T-helper 1 cell (primary cell): ENCODE data around the gene SGPL1.
"Not testable (repeated sequence)": the region's sequence is repeated elsewhere in the genome, so short reads cannot be mapped to it uniquely, and the experiment has no call there.

Experiments used
- DNase-seq, 5 donors: peaks; one replicate each; pipeline ENCODE4 v3.0.0-alpha.2; 2012 to 2020
- total RNA-seq, 4 donors: gene quantifications; one replicate each; lab custom pipeline; 2026; lab: John Stamatoyannopoulos, UW

SGPL1 gene
- total RNA-seq: 25.0 to 36.4 (median 31.5) reads per million in 4 donors

- peak; percentile 64 to 80 (median 75) for DNase-seq
Observed at GRCh38 chr10:70815504-70816219, at the start of gene SGPL1. SGPL1 (plus strand) TSS chr10:70815948; CDS start chr10:70816854, 906 bp downstream.

- not testable (repeated sequence) for DNase-seq
Observed at GRCh38 chr10:70768026-70768685, 47.6 kb upstream of the SGPL1 start.

GRCh38 chr10:70769121-70769520 is 46.6 kb upstream of the SGPL1 start:
- no peak for DNase-seq

DNA sequence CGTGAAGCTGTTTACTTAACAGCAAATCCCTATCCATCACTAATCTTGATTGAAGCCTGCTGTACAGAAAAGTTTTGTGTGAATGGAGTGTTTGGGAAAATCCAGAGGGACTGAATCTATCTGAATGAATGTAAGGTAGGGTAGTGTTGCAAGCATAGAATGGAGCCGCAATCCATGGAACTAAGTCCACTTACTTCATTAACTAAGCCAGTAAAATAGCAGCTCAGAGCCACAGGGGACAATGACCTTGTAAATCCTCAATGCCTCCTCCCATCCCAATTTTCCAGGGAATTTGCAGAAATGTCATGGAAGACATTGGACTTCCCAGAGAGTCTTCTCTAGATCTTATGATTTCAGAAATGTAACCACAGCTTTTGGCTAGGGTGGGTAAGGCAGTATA is 45.7 kb upstream of the SGPL1 start:
- no peak for DNase-seq

- not testable (repeated sequence) for DNase-seq
Observed at GRCh38 chr10:70770516-70770915, 45.2 kb upstream of the SGPL1 start.

GRCh38 chr10:70771311-70772194 is 44.2 kb upstream of the SGPL1 start:
- no peak for DNase-seq

GRCh38 chr10:70772627-70773026 is 43.1 kb upstream of the SGPL1 start:
- no peak for DNase-seq

DNA sequence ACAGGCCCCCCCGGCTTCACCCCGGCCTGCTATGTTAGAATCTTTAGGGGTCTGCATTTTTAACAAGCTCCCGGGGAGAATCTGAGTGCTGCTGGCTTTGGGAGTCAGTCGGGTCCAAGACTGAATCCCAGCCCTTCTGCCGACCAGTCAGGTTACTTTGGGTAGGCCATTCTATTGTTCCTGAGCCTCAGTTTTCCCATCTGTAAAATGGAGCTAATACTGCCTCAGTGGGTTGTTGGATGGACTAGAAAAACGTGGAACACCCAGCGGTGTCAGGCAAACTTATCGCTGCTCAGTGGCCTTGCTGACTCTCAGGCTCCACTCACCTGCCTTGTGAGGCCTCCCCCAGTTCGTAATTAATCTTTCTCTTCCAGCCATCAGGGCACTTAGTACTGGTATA is 42.3 kb upstream of the SGPL1 start:
- DNase-seq: no peak

DNA sequence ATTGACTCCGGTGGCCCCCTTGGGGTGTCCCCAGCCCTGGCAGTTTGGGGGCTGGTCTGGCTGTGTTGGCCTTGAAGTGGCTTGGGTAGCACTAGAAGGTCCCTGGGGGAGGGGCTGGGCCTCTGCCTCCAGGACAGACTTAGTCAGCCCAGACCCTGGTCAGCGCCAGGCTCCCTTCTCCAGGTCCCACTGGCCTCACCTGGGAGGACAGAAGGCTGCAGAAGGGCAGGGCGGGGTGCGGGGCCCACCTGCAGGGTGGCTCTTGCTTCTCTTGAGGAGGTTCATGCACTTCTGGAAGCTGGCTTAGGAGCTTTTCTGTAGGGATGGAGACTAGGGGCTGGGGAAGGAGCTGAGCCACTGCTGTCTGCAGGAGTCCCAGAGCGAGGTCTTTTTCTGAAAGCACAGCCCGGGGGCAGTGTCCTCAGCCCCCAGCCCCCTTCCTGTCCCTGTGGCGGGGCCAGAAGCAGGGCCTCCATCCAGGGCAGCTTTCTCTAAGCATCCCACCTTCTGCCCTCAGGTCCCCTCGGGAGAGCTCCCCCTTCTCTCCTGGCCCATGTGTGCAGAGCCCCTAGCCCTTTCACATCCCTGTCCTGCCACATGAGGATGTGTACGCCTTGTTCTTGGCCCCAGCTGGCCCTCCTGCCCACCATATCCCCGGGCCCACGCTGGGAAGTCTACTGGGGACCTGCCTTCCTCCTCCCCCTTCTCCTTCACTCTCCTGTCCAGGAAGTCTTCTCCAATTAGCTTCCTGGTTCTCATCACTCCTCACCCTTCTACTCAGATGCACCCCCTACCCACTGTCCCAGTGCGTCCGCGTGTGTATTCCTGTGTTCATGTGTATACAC is 41.6 kb upstream of the SGPL1 start:
- no peak for DNase-seq

- no peak for DNase-seq
Observed at GRCh38 chr10:70774810-70775678, 40.7 kb upstream of the SGPL1 start.

DNA sequence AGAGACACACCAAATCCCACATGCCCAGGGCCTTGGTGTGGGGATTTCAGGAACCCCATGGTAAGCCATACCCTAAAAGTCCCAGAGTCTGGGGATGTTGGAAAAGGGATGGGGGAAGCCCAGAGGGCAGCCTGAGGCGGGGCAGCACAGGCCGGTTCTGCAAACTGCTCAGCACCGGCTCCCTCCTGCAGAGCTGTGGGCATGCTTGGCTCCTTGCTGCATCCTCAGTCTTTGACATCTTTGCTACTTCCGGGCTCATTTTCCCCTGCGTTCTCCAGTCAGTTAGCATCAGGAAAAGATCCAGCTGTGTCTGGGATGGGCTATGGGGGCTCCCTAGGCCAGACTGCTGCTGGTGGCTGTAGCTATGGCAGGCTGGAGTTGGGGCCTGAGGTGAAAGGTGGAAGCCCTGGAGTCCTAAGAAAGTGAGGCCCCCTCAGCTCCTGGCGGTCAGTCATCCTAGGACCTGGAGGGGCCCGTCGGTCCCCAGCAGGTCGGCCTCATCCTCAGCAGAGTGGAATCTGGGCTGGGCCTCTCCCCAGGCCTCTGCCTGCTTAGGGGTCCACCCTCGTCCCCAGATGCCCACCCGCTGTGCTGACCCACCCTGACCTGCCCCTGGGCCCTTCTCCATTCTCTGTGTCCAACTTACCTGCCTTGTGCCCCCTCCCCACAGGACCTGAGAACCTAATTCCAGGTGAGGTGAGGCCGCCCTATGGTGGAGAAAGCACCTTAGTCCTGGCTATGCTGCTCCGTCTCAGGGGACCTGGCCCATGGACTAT is 39.9 kb upstream of the SGPL1 start:
- no peak for DNase-seq

GRCh38 chr10:70776455-70777005 is 39.2 kb upstream of the SGPL1 start:
- no peak for DNase-seq

DNA sequence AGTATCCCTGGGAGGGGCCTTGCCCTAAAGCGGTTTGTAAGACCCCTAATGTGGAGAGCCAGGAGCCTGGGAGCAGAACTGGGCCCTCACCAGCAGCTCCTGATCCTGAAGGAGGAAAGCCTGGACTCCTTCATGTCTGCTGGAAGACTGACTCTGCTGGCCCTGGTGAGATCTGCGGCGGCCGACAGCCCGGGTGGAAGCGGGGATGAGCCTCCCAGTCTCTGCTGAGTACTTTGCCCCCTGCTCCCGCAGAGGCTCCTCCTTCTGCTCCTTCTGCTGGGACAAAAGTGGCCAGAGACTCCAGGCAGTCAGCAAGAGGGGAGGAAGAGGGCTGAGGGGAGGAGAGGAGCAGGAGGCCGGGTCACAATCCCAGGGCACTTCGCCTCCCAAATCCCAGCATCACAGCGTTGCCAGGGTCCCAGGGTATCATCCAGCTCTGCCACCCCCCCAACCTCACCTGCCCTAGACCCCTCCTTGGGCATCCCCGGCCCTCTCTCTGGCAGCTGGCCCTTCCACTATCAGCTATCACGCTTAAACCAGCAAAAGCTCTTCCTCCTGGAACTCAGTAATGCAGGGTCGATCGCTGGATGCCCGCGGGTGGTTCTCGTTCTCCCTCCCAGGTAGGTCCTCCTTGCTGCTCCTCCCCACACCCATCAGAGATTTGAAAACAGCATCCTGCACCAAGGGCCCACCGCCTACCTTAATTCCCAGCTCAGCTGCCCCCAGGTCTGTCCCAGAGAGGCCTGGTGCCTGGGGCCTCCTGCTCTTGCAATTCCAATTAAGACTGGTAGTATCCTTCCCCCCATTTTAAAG is 38.5 kb upstream of the SGPL1 start:
- no peak for DNase-seq

- DNase-seq: no peak
Observed at GRCh38 chr10:70778267-70778924, 37.4 kb upstream of the SGPL1 start.

DNA sequence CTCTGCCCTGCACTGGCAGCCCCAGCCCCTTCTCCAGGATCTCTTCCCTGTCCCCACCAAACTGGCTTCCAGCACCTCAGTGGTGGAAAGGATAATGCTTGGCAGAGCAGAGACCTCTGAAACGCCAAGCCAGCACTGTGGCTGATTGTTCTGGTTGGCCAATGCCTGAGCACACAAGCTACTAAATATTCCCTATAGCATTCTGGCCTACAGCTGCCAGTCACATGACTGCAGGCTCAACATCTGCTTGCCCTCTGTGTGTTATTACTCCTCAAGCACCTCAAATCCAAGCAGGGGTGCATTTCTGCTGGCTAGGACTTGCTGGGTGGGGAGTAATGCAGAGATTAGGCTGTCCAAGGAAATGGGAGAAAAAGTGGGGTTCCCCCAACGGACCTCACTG is 36.7 kb upstream of the SGPL1 start:
- DNase-seq: no peak

DNA sequence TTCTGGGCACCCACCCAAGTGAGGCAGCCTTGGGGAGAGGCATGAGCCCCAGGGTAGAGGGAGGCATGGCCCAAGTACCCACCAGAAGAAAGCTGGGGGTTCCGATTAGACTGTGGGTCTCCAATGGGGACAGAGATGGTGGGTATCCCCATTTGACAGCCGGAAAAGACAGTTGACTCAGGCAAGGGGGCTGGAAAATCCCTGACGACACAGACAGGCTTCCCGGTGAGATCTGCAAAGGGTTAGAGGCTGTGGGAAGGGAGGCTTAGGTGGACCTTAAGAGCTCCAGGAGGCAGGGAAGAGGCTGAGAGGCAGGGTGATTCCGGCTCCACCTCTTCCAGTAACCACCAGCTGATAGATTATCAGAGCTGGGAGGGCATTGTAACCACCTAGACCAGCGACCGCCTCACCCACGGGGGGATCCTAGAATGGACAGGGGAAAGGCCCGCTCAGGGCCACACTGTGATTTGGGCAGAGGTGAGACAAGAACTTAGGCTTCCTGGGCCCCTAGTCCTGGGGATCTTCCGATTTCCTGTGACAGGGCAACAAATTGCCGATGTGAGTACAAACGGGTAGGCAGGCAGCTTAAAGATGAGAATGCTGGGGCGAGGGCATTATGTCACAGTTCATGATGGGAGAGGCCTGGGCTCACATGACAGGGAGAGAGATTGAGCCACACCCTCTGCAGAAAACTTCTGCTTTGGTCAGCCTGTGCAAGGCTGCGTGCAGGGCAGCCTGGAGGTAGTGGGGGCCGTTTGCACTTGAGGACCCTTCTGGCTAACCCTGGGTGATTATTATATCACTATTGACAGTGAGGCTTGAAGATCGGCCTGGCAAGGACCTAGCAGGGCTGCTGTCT is 36.0 kb upstream of the SGPL1 start:
- DNase-seq: no peak

- DNase-seq: no peak
Observed at GRCh38 chr10:70780370-70780760, 35.4 kb upstream of the SGPL1 start.

DNA sequence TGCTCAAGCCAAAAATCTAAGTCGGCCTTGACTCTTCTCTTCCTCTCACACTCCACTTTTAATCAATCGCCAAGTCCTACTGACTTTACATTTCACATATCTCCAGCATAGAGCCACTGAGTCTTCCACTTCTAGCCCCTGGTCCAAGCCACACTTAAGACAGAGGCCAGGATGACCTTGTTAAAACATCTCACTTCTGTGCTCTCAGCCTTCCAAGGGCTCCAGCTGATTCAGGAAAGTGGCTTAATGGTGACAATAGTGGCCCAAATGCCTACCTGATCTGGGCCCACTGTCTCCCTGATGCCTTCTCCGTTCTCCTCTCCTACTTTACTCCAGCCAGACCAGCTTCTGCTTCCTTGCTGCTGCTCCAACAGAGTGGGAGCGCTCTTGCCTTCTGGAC is 35.0 kb upstream of the SGPL1 start:
- no peak for DNase-seq
